KOPT-K1 (cell line): Measurements from ENCODE around the gene HCRTR1.

Source experiments
- H3K27ac ChIP-seq: fragments of 200-600 bp; sonication (generic); 2 replicates; pipeline ENCODE4 v1.5.1; 2016; ENCODE audit warnings: antibody characterized with exemption, mild to moderate bottlenecking, low read depth, low read length; ENCODE audit not compliant: poor library complexity, severe bottlenecking
- H3K36me3 ChIP-seq: fragments of 200-600 bp; sonication (generic); 2 replicates; pipeline ENCODE4 v1.5.1; 2017; ENCODE audit warnings: antibody characterized with exemption, mild to moderate bottlenecking, low read length, moderate library complexity; ENCODE audit not compliant: insufficient read depth
- H3K9me3 ChIP-seq: fragments of 200-600 bp; sonication (generic); 2 replicates; pipeline ENCODE4 v1.5.1; 2017; ENCODE audit warnings: antibody characterized with exemption, low read length, mild to moderate bottlenecking; ENCODE audit not compliant: insufficient read depth, poor library complexity, severe bottlenecking

The HCRTR1 gene

DNA sequence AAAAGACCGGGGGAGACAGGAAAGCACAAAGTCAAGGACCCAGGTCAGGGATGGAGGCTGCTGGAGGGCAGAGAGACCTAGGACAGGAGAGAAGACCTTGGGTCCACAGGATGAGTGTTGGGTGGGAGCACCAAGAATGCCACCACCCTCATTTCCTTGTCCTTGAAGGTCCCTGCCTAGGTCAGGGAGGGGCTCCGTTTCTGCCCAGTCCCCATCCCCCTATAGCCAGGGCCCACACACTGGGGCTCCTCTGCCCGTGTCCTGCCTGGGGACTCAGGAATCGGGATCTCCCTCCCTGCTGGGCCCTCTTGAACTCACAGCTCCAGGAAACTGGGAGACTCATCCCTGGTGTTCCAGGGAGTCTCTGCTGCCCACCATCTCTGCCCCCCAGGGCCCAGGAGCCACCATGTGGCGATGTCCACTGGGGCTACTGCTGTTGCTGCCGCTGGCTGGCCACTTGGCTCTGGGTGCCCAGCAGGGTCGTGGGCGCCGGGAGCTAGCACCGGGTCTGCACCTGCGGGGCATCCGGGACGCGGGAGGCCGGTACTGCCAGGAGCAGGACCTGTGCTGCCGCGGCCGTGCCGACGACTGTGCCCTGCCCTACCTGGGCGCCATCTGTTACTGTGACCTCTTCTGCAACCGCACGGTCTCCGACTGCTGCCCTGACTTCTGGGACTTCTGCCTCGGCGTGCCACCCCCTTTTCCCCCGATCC is 40.6 kb upstream of the HCRTR1 start:
- H3K27ac ChIP-seq: no peak overlapping the region
- H3K36me3 ChIP-seq: no peaks in the 10 kb centered on the region
- no peaks in the 10 kb centered on the region for H3K9me3 ChIP-seq

DNA sequence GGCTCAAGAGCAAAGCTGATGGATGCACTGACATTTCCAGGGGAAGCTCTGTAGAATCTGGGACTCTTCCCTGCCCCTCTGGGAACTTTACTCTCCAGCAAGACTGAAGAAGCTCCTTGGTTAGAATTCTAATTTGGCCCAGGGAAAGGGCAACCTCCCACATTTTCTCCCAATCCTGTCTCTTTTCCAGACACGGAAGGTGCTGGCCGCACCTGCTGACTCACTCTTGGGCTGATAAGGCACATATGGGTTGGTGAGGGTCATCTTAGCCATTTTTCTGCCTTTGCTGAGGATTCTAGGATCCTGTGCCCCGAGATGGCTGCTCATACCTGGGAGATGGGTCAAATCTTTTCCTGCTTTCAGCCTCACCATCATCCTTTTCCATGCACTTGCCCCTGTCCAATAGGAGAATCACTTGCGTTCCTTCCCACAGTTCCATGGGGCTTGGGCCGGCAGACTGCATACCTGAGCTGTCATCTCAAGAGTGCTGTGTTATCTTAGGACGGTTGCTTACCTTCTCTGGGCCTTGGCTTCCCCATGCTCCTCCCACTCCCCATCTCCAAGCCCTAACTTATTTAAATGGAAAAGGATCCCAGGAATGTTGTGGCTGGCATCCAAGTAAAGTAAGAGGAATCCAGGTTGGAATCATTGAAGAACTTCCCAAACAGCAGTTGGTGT is 39.8 kb upstream of the HCRTR1 start:
- no peaks in the 10 kb centered on the region for H3K9me3 ChIP-seq
- no peaks in the 10 kb centered on the region for H3K36me3 ChIP-seq
- no peak overlapping the region for H3K27ac ChIP-seq

DNA sequence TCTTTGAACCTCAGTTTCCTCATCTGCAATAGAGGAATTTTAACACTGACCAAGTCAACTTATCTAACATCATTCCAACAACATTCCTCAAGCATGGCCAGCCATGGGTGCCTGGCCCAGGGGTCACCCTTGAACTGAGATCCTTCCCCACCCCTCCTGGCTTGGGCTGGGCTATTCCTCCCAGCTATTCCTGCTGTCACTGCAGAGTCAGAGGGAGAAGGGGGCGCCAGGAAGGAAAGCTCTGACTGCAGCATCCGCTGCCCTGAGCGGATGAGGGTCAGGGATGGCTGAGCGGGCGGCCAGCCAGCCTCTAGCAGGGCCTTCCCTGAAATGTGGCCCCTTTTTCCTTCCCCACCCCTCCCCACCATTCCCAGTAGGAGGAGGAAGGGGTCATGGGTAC is 38.1 kb upstream of the HCRTR1 start:
- Histone ChIP-seq H3K27ac (no peak overlapping the region), H3K36me3 (no peaks in the 10 kb centered on the region), H3K9me3 (no peaks in the 10 kb centered on the region)

DNA sequence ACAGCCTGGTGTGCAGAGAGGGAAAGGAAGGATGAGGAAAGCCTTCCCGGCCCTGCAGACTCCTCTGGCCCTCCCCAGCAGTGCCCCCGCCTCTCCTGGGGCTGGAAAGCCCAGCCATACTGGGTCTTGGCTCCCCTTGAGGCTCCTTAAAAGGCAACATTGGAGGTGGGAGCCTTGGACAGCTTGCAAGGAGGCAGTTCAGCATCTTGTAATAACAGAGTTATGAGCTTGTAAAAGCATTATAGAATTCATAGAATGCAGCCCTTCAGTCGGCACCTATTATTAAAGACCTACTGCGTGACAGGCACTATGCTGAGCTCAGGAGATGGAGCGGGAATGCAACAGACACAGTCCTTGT is 37.0 kb upstream of the HCRTR1 start:
- Histone ChIP-seq H3K9me3 (no peaks in the 10 kb centered on the region), H3K27ac (no peak overlapping the region), H3K36me3 (no peaks in the 10 kb centered on the region)

DNA sequence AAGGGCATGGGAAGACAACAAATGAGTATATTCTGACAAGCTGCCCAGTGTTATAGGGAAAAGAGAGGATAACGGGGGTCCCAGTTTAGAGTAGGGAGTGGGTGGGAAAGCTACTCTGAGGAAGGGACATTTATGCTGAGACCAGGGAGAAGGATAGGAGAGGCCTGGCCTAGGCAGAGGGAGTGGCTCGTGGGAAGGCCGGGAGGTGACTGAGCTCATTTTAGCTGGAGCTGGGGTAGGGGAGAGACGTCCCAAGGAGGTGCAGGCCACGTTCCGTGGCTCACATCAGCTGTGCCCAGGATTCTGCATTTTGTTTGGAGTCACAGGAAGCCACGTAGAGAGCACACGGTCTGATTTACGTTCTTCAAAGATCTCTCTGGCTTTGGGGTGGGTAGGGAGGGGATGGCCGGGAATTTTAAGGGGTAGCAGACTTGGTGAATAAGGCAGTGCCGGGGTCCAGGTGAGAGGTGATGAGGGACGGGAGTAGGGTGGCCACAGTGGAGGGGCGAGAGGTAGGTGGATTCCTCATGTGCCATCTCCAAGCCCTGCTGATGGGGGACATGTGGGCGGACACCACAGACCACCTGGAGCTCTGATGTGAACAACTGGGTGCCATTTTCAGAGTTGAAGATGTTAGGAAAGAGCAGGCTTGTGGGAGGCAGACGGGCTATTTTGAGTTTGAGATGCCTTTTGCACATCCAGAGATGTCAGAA is 36.4 kb upstream of the HCRTR1 start:
- Histone ChIP-seq H3K36me3 (no peaks in the 10 kb centered on the region), H3K27ac (no peak overlapping the region)

DNA sequence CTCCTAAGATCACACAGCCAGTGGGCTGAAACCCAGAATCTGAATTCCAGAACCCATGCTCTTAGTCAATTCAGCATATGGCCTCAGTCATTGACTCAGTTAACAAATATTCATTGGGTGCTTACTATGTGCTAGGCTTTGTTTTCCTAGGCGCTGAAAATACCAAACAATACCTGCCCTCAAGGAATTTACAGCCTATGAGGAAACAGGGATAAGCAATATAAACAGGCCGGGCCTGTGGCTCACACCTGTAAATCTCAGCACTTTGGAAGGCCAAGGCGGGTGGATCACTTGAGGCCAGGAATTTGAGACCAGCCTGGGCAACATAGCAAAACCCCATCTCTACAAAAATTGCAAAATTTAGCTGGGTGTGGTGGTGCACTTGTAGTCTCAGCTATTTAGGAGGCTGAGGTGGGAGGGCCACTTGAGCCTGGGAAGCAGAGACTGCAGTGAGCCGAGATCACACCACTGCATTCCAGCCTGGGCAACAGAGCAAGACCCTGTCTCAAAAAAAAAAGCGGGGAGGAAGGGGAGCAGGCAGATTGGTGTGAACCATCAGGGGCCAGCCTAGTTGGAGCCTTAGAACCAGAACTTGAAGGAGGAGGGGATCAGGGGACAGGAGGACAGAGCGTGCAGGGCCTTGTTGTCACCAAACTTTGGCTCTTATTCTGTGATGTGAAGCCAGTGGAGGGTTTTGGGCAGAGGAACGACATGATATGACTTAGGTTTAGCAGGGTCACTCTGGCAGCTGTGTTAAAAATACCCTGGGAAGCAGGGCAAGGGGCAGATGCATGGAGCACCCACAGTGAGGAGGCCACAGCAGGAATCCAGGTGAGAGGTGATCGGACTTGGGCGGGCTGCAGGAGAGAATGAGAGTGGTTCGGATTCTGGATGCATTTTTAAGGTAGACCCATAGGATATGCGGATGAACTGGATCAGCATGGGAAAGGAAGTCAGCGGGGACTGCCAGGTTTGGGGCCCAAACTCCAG is 35.4 kb upstream of the HCRTR1 start:
- Histone ChIP-seq H3K27ac (no peak overlapping the region), H3K36me3 (no peaks in the 10 kb centered on the region), H3K9me3 (no peaks in the 10 kb centered on the region)

More for the DNA sequence above, 36.4 kb upstream of the HCRTR1 start:
- no peaks in the 10 kb centered on the region for H3K9me3 ChIP-seq

DNA sequence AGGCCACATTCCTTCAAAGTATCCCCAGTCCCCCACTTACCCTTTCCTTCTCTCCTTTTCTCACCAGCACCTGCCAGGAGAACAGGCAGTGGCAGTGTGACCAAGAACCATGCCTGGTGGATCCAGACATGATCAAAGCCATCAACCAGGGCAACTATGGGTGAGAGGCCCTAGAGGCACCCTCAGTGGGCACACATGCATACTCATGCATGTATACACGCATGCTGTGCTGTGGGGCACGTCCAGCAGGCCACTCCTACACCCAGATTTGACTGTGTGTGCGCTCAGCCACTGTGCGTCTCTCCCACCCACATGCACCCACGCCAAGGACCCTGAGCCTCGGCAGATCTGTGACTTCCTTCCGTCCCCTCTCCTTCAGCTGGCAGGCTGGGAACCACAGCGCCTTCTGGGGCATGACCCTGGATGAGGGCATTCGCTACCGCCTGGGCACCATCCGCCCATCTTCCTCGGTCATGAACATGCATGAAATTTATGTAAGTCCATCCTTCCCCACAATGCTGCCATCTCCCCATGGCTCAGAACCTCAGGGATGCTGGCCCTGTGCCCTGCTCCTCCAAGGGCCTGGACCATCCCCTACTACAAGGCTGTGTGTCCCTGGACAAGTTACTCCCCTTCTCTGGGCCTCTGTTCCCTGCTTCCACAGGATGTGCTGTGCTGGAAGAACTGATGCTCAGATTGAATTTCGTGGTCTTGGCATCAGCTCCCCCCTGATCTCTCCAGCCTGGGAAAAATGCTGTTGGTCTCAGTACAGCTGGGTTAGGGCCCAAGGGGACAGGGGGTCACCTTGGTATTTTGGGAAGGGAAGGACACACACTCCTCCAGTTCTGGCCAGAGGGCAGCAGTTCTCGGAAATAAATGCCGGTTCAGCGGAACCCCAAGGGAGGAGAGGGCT is 34.2 kb upstream of the HCRTR1 start:
- Histone ChIP-seq H3K9me3 (no peaks in the 10 kb centered on the region), H3K36me3 (no peaks in the 10 kb centered on the region), H3K27ac (no peak overlapping the region)

DNA sequence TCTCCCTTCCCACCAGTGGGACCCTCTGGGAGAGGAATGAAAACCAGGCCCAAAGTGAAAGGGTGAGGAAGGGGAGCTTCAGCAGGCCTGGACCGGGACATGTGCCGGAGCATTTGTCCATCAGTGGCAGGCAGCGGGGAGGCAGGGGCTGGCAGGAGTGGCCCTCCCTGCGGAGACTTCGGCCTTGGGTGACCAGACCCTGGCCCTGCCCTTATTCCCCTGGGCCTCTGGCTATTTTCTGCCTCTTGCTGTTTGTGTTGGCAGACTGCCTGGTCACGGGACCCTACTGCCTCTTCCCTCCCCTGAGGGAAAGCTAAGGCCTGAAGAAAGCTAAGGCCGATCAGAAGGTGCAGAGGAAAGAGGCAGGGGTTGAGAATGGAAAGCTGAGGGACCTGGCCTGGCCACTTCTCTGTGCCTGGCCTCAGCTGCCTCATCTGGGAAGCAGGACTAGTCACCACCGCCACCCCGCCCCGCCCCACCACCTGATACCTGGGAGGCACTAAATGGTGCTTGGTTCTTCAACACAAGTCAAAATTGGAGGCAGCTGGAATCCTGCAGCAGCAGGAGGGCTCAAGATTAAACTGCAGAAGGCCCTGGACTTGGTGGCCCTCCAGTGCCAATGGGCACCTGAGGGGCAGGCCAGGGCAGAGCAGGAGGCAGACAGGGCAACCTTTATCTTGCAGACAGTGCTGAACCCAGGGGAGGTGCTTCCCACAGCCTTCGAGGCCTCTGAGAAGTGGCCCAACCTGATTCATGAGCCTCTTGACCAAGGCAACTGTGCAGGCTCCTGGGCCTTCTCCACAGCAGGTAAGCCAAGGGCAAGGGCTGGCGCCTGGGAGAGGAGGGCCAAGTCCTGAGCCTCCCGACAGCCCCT is 33.3 kb upstream of the HCRTR1 start:
- H3K36me3 ChIP-seq: no peaks in the 10 kb centered on the region
- H3K9me3 ChIP-seq: no peaks in the 10 kb centered on the region
- no peak overlapping the region for H3K27ac ChIP-seq

DNA sequence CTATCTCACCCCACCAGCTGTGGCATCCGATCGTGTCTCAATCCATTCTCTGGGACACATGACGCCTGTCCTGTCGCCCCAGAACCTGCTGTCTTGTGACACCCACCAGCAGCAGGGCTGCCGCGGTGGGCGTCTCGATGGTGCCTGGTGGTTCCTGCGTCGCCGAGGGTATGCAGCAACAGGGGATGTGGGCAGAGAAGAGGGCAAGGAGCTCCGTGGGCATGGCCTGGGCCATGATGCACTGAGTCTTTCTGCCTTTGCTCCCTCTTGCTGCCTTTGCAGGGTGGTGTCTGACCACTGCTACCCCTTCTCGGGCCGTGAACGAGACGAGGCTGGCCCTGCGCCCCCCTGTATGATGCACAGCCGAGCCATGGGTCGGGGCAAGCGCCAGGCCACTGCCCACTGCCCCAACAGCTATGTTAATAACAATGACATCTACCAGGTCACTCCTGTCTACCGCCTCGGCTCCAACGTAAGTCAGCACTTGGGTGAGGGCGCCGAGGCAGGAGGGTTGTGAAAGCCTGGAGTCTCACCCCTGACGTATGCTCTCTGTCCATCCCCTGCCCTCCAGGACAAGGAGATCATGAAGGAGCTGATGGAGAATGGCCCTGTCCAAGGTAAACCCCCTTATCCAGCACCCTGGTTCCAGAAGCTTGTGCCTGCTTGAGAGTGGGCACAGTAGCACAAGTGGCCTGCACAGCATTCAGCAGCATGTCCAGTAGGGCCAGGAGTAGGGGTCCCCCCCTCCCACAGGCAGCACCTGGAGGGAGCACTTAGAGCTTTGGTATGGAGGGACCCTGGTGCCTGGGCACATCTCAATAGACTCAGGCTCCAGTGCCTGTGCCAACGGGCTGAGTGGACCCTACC is 32.4 kb upstream of the HCRTR1 start:
- Histone ChIP-seq H3K36me3 (no peaks in the 10 kb centered on the region), H3K9me3 (no peaks in the 10 kb centered on the region)

DNA sequence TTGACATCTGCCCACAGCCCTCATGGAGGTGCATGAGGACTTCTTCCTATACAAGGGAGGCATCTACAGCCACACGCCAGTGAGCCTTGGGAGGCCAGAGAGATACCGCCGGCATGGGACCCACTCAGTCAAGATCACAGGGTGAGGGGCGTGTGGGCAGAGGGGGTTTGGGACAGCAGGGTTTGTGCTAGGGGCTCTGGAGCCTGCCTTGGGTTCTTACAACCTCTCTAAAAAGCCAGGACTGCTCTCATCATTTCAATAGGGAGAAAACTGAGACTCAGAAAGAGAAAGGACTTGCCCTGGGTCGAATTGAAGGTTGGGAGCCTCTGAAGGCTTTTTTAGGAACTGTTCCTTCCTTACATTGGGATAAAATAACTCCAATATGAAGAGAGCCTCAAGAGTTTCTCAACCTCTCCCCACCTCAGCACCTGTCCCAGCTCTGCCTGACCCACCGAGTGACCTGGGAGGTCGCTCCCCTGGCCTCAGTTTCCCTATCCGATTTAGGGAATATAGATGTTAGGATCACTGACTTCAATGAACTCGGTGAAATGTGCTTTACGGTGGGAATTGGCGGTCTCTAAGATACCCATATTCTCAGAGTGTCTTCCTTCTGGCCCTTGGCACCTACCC is 31.6 kb upstream of the HCRTR1 start:
- Histone ChIP-seq H3K36me3 (no peaks in the 10 kb centered on the region), H3K27ac (no peak overlapping the region), H3K9me3 (no peaks in the 10 kb centered on the region)

More for the DNA sequence above, 32.4 kb upstream of the HCRTR1 start:
- H3K27ac ChIP-seq: no peak overlapping the region

DNA sequence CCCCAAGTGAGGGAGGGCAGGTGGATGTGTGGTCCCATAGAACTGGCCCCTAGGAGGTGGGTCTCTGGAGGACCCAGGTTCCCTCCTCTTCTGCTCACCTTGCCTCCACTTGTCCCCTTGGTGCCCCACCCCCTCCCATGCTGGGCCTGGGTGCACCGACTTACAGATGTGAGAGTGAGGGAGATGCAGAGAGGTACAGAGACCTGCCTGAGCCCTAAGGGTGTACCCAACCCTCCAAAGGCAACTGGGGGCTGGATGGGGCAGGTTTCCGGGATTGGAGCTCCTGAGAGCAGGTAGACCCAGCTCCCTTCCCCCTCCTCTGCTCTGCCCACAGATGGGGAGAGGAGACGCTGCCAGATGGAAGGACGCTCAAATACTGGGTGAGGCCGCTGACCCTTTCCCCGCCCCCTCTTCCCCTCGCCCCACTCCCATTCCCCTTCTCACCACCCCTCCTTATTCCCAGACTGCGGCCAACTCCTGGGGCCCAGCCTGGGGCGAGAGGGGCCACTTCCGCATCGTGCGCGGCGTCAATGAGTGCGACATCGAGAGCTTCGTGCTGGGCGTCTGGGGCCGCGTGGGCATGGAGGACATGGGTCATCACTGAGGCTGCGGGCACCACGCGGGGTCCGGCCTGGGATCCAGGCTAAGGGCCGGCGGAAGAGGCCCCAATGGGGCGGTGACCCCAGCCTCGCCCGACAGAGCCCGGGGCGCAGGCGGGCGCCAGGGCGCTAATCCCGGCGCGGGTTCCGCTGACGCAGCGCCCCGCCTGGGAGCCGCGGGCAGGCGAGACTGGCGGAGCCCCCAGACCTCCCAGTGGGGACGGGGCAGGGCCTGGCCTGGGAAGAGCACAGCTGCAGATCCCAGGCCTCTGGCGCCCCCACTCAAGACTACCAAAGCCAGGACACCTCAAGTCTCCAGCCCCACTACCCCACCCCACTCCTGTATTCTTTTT is 30.8 kb upstream of the HCRTR1 start:
- H3K27ac ChIP-seq: no peak overlapping the region
- no peaks in the 10 kb centered on the region for H3K36me3 ChIP-seq
- no peaks in the 10 kb centered on the region for H3K9me3 ChIP-seq
